BLaER1 (cell line): ENCODE results near the gene ARID3A.
"Not testable (repeated sequence)": the region's sequence is repeated elsewhere in the genome, so short reads cannot be mapped to it uniquely, and the experiment has no call there.

Source experiments
- H3K27ac ChIP-seq: shearing (Covaris generic); formaldehyde crosslinking; 2 replicates; pipeline ENCODE4 v1.8.1; 2022
- H3K27me3 ChIP-seq: shearing (Covaris generic); formaldehyde crosslinking; 2 replicates; pipeline ENCODE4 v1.8.1; 2022
- H3K36me3 ChIP-seq: shearing (Covaris generic); formaldehyde crosslinking; 2 replicates; pipeline ENCODE4 v1.8.1; 2022
- H3K4me1 ChIP-seq: shearing (Covaris generic); formaldehyde crosslinking; 2 replicates; pipeline ENCODE4 v1.8.1; 2022
- H3K4me2 ChIP-seq: shearing (Covaris generic); formaldehyde crosslinking; 2 replicates; pipeline ENCODE4 v1.8.1; 2022
- H3K4me3 ChIP-seq: shearing (Covaris generic); formaldehyde crosslinking; 2 replicates; pipeline ENCODE4 v1.8.1; 2022
- H3K9ac ChIP-seq: shearing (Covaris generic); formaldehyde crosslinking; 2 replicates; pipeline ENCODE4 v1.8.1; 2022
- H3K9me3 ChIP-seq: shearing (Covaris generic); formaldehyde crosslinking; 2 replicates; pipeline ENCODE4 v1.8.1; 2022
- H4K20me1 ChIP-seq: shearing (Covaris generic); formaldehyde crosslinking; 2 replicates; pipeline ENCODE4 v1.8.1; 2022
- Cebpa-rat ChIP-seq: shearing (Covaris generic); IDR thresholded peaks from 2 replicates; pipeline ENCODE4 v1.8.1; 2022

The ARID3A gene

GRCh38 chr19:952680-953444 is 27.0 kb downstream of the ARID3A start:
- Histone ChIP-seq H4K20me1 (peaks cover 53% of the 10 kb centered on the region), H3K4me3 (peak overlapping the region; percentile 62), H3K9ac (peak overlapping the region; percentile 76), H3K9me3 (no peaks in the 10 kb centered on the region), H3K36me3 (no peaks in the 10 kb centered on the region), H3K4me2 (peak overlapping the region; percentile 99), H3K27ac (peak overlapping the region; percentile 89), H3K4me1 (peaks cover 95% of the 10 kb centered on the region), H3K27me3 (no peaks in the 10 kb centered on the region)
- no peak for TF ChIP-seq Cebpa-rat

- H3K36me3 ChIP-seq: no peaks in the 10 kb centered on the region
- H3K9ac ChIP-seq: peak overlapping the region; percentile 42; the same call in 1 of the 2 replicates
- peak overlapping the region; percentile 62 for H3K4me3 ChIP-seq
- H3K27me3 ChIP-seq: no peaks in the 10 kb centered on the region
- H4K20me1 ChIP-seq: peaks cover 47% of the 10 kb centered on the region
- no peak for TF ChIP-seq Cebpa-rat
- H3K4me2 ChIP-seq: peak overlapping the region; percentile 99
- H3K4me1 ChIP-seq: peaks cover 87% of the 10 kb centered on the region
- H3K9me3 ChIP-seq: no peaks in the 10 kb centered on the region
- H3K27ac ChIP-seq: peak overlapping the region; percentile 89
Measured at GRCh38 chr19:953445-954271, 27.8 kb downstream of the ARID3A start.

GRCh38 chr19:954272-954671 is 28.4 kb downstream of the ARID3A start:
- Histone ChIP-seq H3K27ac (peak overlapping the region; percentile 89), H3K36me3 (peaks cover 6% of the 10 kb centered on the region; the same call in 1 of the 2 replicates), H3K4me3 (peak overlapping the region; percentile 62; the same call in 1 of the 2 replicates), H4K20me1 (peaks cover 52% of the 10 kb centered on the region), H3K9me3 (no peaks in the 10 kb centered on the region), H3K4me2 (peak overlapping the region; percentile 99), H3K9ac (peak overlapping the region; percentile 42), H3K4me1 (peaks cover 81% of the 10 kb centered on the region), H3K27me3 (no peaks in the 10 kb centered on the region)
- no peak for TF ChIP-seq Cebpa-rat

GRCh38 chr19:954672-955494 is 29.0 kb downstream of the ARID3A start:
- no peaks in the 10 kb centered on the region for H3K9me3 ChIP-seq
- H3K9ac ChIP-seq: peak overlapping the region; percentile 42
- peak overlapping the region; percentile 99 for H3K4me2 ChIP-seq
- peaks cover 58% of the 10 kb centered on the region for H4K20me1 ChIP-seq
- peaks cover 75% of the 10 kb centered on the region for H3K4me1 ChIP-seq
- peaks cover 12% of the 10 kb centered on the region for H3K36me3 ChIP-seq
- peak overlapping the region; percentile 89 for H3K27ac ChIP-seq
- TF ChIP-seq Cebpa-rat: no peak
- H3K4me3 ChIP-seq: peak overlapping the region; percentile 62
- H3K27me3 ChIP-seq: no peaks in the 10 kb centered on the region

- H3K4me2 ChIP-seq: peak overlapping the region; percentile 99
- H3K36me3 ChIP-seq: peaks cover 24% of the 10 kb centered on the region
- peaks cover 64% of the 10 kb centered on the region for H4K20me1 ChIP-seq
- no peak for TF ChIP-seq Cebpa-rat
- peaks cover 63% of the 10 kb centered on the region for H3K4me1 ChIP-seq
- no peaks in the 10 kb centered on the region for H3K27me3 ChIP-seq
- H3K4me3 ChIP-seq: no peak overlapping the region
- H3K27ac ChIP-seq: peak overlapping the region; percentile 89; the same call in 1 of the 2 replicates
- no peak overlapping the region for H3K9ac ChIP-seq
- no peaks in the 10 kb centered on the region for H3K9me3 ChIP-seq
Measured at GRCh38 chr19:955803-956765, 30.2 kb downstream of the ARID3A start.

GRCh38 chr19:956766-957440 is 31.1 kb downstream of the ARID3A start:
- Histone ChIP-seq H3K27me3 (no peaks in the 10 kb centered on the region), H3K36me3 (peaks cover 31% of the 10 kb centered on the region), H3K9me3 (no peaks in the 10 kb centered on the region), H3K4me2 (no peak overlapping the region), H3K9ac (no peak overlapping the region), H3K27ac (no peak overlapping the region), H3K4me3 (no peak overlapping the region), H4K20me1 (peaks cover 56% of the 10 kb centered on the region), H3K4me1 (peaks cover 57% of the 10 kb centered on the region)
- TF ChIP-seq Cebpa-rat: no peak

GRCh38 chr19:957578-957977 is 31.7 kb downstream of the ARID3A start:
- H3K27ac ChIP-seq, H3K27me3 ChIP-seq, H3K9ac ChIP-seq, H3K9me3 ChIP-seq, H3K4me3 ChIP-seq, H3K4me2 ChIP-seq: not testable (repeated sequence)
- peaks cover 54% of the 10 kb centered on the region for H3K4me1 ChIP-seq
- peaks cover 55% of the 10 kb centered on the region for H4K20me1 ChIP-seq
- H3K36me3 ChIP-seq: peaks cover 36% of the 10 kb centered on the region
